Suprapubic skin (tissue), 4 donors: ENCODE results near the gene ETS2. TPM values are rescaled to one million over a fixed set of nuclear protein-coding genes. Genes with fewer than 3 reads are reported as not detected.

Experiments used
- DNase-seq, 2 donors: peaks; one replicate each; pipeline ENCODE4 v3.0.0-alpha.2; 2019; ENCODE audit warnings: low spot score in 2 of 2
- H3K27ac ChIP-seq: fragments of 200-600 bp; sonication (generic); one replicate; pipeline ENCODE4 v1.5.1; 2019
- H3K27me3 ChIP-seq: fragments of 200-600 bp; sonication (generic); one replicate; pipeline ENCODE4 v1.5.1; 2019
- H3K36me3 ChIP-seq: fragments of 200-600 bp; sonication (generic); one replicate; pipeline ENCODE4 v1.5.1; 2019
- H3K4me1 ChIP-seq: fragments of 200-600 bp; sonication (generic); one replicate; pipeline ENCODE4 v1.5.1; 2019
- H3K4me3 ChIP-seq: fragments of 200-600 bp; sonication (generic); one replicate; pipeline ENCODE4 v1.5.1; 2019; ENCODE audit warnings: mild to moderate bottlenecking
- H3K9me3 ChIP-seq: fragments of 200-600 bp; sonication (generic); one replicate; pipeline ENCODE4 v1.5.1; 2019
- EP300 ChIP-seq: sonication (generic); formaldehyde crosslinking; IDR thresholded peaks from one replicate; pipeline ENCODE4 v1.6.1; 2017; ENCODE audit warnings: antibody characterized with exemption
- POLR2A ChIP-seq, 2 donors: fragments of 450-650 bp; IDR thresholded peaks; one replicate each; pipeline ENCODE4 v1.6.1; 2017; ENCODE audit warnings: antibody characterized with exemption in 2 of 2, mild to moderate bottlenecking in 2 of 2, moderate library complexity in 2 of 2
- POLR2AphosphoS5 ChIP-seq, 3 donors: sonication (generic); formaldehyde crosslinking; IDR thresholded peaks; one replicate each; pipeline ENCODE4 v1.6.1; 2017; ENCODE audit warnings: antibody characterized with exemption in 3 of 3
- WGBS: methylation state at CpG from one replicate; pipeline ENCODE4 v1.1.5; 2018; 5-methylcytosine and 5-hydroxymethylcytosine counted together
- total RNA-seq, 4 donors: library from RNA; depleted of rRNA; stranded (reverse); fragments of >200 nt; gene quantifications; one replicate each; pipeline ENCODE4 v1.1.0, GENCODE V29; 2016
- TF ChIP-seq, protein P1 (sequence below), 2 donors: fragments of 200-600 bp in 1 of 2; fragments of 450-650 bp in 1 of 2; sonication (generic) in 1 of 2; IDR thresholded peaks; one replicate each; pipeline ENCODE4 v1.5.1; 2016 to 2019; ENCODE audit warnings: antibody characterized with exemption in 2 of 2, mild to moderate bottlenecking in 1 of 2, moderate library complexity in 1 of 2

Gene ETS2
- total RNA-seq, 4 donors from 2014 or later = 198 to 510 (median 416) TPM

DNA sequence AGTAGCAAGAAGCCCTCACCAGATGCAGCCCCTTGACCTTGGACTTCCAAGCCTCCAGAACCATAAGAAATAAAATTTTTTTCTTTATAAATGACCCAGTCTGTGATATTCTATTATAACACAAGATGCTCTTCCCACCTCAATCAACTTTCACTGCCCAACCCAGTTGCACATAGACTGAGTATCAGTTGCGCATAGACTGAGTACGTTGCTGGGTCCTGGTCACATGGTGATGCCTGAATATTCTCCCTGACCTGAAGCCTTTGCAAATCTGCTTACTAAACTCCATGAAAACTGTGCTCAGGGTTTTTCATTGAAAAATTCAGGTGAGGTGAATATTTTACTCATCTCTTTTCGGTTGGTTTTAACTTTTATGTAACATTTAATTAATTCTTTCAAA, 59.2 kb downstream of the ETS2 start:
- no peak for DNase-seq
- WGBS = 98% methylated on average over 3 of the region's 3 CpGs
- TF ChIP-seq POLR2A (IDR thresholded peaks at IDR 0.05) (no peak), EP300 (no peak), POLR2AphosphoS5 (IDR thresholded peaks at IDR 0.05) (no peak)
- TF ChIP-seq, protein P1, sequence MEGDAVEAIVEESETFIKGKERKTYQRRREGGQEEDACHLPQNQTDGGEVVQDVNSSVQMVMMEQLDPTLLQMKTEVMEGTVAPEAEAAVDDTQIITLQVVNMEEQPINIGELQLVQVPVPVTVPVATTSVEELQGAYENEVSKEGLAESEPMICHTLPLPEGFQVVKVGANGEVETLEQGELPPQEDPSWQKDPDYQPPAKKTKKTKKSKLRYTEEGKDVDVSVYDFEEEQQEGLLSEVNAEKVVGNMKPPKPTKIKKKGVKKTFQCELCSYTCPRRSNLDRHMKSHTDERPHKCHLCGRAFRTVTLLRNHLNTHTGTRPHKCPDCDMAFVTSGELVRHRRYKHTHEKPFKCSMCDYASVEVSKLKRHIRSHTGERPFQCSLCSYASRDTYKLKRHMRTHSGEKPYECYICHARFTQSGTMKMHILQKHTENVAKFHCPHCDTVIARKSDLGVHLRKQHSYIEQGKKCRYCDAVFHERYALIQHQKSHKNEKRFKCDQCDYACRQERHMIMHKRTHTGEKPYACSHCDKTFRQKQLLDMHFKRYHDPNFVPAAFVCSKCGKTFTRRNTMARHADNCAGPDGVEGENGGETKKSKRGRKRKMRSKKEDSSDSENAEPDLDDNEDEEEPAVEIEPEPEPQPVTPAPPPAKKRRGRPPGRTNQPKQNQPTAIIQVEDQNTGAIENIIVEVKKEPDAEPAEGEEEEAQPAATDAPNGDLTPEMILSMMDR (IDR thresholded peaks at IDR 0.05) = no peak
- Histone ChIP-seq H3K27ac (no peak overlapping the region), H3K4me3 (no peak overlapping the region), H3K4me1 (peaks cover 10% of the 10 kb centered on the region), H3K36me3 (no peaks in the 10 kb centered on the region), H3K9me3 (no peaks in the 10 kb centered on the region), H3K27me3 (no peaks in the 10 kb centered on the region)

DNA sequence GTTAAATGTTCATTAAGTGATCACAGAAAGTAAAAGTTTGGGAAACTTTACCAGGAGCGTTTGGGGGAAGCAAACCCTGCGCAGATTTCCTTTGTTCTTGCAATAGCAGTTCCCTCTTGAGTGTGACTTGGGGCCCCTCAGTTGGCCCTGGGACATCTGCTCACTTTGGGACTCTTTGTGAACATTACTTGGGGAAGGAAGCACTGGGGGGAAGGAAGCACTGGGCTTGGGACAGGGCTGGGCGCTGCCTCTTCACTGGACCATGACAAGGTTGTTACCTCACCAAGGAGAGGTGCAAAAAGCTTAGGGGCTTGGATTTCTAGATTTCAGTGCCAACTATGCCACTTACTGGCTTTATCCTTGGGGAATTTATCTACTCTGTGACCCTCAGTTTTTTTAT, 63.5 kb downstream of the ETS2 start:
- TF ChIP-seq, protein P1 (IDR thresholded peaks at IDR 0.05) = no peak
- TF ChIP-seq POLR2A (IDR thresholded peaks at IDR 0.05) = no peak
- TF ChIP-seq EP300 = no peak
- TF ChIP-seq POLR2AphosphoS5 (IDR thresholded peaks at IDR 0.05) = no peak
- Histone ChIP-seq H3K4me1 (no peaks in the 10 kb centered on the region), H3K4me3 (no peak overlapping the region), H3K27me3 (no peaks in the 10 kb centered on the region), H3K27ac (no peak overlapping the region), H3K36me3 (no peaks in the 10 kb centered on the region), H3K9me3 (no peaks in the 10 kb centered on the region)
- DNase-seq = no peak
- 87% methylated on average over 3 of the region's 3 CpGs for WGBS

DNA sequence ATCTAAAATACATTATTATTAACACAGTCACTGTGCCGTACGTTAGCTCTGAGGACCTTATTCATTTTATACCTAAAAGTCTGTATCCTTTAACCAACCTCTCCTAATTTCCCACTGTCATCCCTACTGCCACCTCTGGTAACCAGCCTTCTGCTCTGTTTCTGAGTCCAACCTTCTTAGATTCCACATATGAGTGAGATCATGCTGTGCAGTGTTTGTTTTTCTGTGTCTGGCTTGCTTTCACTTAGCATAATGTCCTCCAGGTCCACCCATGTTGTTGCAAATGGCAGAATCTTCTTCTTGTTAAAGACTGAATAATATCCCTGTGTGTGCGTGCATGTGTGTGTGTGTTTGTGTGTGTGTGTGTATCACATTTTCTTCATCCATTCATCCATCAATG, 64.2 kb downstream of the ETS2 start:
- Histone ChIP-seq H3K9me3 (no peaks in the 10 kb centered on the region), H3K36me3 (no peaks in the 10 kb centered on the region), H3K27me3 (no peaks in the 10 kb centered on the region), H3K4me3 (no peak overlapping the region), H3K4me1 (no peaks in the 10 kb centered on the region), H3K27ac (no peak overlapping the region)
- 94% methylated on average over 3 of the region's 3 CpGs for WGBS
- no peak for DNase-seq
- TF ChIP-seq POLR2AphosphoS5 (IDR thresholded peaks at IDR 0.05) = no peak
- no peak for TF ChIP-seq EP300
- no peak for TF ChIP-seq POLR2A (IDR thresholded peaks at IDR 0.05)
- TF ChIP-seq, protein P1 (IDR thresholded peaks at IDR 0.05) = no peak
